ENCODE measurements around the gene HMX1. TPM values are rescaled to one million over a fixed set of nuclear protein-coding genes. Genes with fewer than 3 reads are reported as not detected.

HMX1 gene
- total RNA-seq, 1 donor from 2014 or later, result 1.1 TPM

DNA sequence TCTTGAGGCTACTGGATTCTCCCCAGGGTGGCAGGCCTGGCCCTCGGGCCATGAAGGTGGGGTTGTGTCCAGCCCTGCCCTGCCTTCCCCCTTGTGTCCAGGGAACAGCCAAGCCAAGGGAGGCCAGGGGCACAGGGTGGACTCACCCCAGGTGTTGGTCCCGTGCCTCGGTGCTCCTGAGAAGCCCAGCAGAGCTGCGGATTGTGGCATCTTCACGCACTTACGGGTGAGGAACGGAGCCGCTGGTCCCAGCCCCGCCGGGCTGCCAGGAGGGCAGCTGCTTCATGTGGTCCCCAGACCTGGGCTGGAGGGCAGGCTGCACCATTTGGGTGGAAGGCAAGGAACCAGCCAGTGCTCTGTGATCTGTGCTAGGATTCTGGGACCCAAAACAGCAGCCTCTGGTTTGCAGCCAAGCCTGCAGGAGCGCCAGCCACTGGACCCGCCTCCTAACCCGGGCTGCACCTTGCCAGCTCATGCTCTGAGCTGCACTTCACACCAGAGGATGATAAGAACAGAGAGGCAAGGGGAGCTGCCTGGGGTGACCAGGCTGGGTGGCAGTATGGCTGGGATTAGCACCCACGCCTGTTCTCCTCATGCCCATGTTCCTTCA, 36.1 kb upstream of the HMX1 start:
- no peak for DNase-seq (ENCODE audit: low read depth, low spot score)
- H3K27me3 Mint-ChIP-seq (ENCODE audit: low read depth), result peaks cover 64% of the 10 kb centered on the region
- no peaks in the 10 kb centered on the region for H3K36me3 Mint-ChIP-seq (ENCODE audit: low read depth)

DNA sequence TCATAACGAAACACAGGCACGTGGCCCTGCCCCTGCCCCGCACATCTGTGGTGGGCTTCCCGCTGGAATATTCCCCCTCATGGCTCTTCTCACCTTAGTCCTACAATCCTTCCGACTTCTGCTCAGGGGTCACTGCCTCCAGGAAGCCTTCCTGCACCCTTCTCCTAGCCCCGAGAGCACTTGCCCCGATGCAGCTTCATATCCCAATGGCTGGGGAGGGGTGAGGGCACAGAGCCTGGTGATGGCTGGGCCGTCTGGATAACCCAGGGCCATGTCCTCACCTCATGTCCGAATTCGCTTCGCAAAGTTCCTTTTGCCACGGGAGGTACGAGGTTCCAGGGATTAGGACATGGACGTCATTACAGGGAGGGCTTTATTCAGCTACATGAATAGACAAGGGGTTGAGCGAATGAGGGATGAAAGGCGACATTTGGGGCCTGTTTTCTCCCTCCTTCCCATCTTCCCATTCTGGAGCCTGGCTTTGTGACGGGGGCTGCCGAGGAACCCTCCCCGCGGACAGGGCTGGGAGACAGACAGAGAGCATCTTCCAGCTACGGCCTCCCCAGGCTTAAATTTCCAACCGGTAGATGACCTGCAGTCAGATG, 35.5 kb upstream of the HMX1 start:
- TF ChIP-seq, protein P1, sequence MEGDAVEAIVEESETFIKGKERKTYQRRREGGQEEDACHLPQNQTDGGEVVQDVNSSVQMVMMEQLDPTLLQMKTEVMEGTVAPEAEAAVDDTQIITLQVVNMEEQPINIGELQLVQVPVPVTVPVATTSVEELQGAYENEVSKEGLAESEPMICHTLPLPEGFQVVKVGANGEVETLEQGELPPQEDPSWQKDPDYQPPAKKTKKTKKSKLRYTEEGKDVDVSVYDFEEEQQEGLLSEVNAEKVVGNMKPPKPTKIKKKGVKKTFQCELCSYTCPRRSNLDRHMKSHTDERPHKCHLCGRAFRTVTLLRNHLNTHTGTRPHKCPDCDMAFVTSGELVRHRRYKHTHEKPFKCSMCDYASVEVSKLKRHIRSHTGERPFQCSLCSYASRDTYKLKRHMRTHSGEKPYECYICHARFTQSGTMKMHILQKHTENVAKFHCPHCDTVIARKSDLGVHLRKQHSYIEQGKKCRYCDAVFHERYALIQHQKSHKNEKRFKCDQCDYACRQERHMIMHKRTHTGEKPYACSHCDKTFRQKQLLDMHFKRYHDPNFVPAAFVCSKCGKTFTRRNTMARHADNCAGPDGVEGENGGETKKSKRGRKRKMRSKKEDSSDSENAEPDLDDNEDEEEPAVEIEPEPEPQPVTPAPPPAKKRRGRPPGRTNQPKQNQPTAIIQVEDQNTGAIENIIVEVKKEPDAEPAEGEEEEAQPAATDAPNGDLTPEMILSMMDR (conservative IDR thresholded peaks at IDR 0.05), result no peak
- Mint-ChIP-seq H3K9me3 (no peaks in the 10 kb centered on the region), H3K27me3 (ENCODE audit: low read depth) (peaks cover 62% of the 10 kb centered on the region), H3K36me3 (ENCODE audit: low read depth) (no peaks in the 10 kb centered on the region), H3K27ac (ENCODE audit: unreplicated experiment) (no peak overlapping the region), H3K4me3 (no peak overlapping the region), H3K4me1 (no peaks in the 10 kb centered on the region)
- no peak for DNase-seq (ENCODE audit: low read depth, low spot score)

More for the DNA sequence above, 36.1 kb upstream of the HMX1 start:
- no peak overlapping the region for H3K4me3 Mint-ChIP-seq
- TF ChIP-seq, protein P1 (conservative IDR thresholded peaks at IDR 0.05), result no peak
- no peak overlapping the region for H3K27ac Mint-ChIP-seq (ENCODE audit: unreplicated experiment)
- H3K4me1 Mint-ChIP-seq, result no peaks in the 10 kb centered on the region
- no peaks in the 10 kb centered on the region for H3K9me3 Mint-ChIP-seq

DNA sequence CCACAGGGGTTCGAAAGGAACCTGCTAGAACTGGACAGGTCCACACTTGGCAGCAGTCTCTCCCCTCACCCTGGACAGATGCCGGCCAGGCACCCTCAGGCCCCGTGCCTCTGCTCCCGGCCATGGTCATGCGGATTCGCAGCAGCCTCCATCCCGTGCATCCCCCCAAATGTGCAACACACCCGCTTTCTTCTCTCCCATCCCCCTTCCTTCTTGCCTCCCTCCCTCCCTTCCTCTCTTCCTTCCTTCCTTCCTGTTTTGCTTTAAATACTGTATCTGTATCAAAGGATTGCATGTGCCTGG, 35.0 kb upstream of the HMX1 start:
- TF ChIP-seq, protein P1 (conservative IDR thresholded peaks at IDR 0.05), result no peak
- no peak for DNase-seq (ENCODE audit: low read depth, low spot score)
- no peaks in the 10 kb centered on the region for H3K36me3 Mint-ChIP-seq (ENCODE audit: low read depth)
- no peak overlapping the region for H3K4me3 Mint-ChIP-seq
- no peaks in the 10 kb centered on the region for H3K9me3 Mint-ChIP-seq
- H3K4me1 Mint-ChIP-seq, result no peaks in the 10 kb centered on the region
- no peak overlapping the region for H3K27ac Mint-ChIP-seq (ENCODE audit: unreplicated experiment)
- H3K27me3 Mint-ChIP-seq (ENCODE audit: low read depth), result peaks cover 57% of the 10 kb centered on the region

DNA sequence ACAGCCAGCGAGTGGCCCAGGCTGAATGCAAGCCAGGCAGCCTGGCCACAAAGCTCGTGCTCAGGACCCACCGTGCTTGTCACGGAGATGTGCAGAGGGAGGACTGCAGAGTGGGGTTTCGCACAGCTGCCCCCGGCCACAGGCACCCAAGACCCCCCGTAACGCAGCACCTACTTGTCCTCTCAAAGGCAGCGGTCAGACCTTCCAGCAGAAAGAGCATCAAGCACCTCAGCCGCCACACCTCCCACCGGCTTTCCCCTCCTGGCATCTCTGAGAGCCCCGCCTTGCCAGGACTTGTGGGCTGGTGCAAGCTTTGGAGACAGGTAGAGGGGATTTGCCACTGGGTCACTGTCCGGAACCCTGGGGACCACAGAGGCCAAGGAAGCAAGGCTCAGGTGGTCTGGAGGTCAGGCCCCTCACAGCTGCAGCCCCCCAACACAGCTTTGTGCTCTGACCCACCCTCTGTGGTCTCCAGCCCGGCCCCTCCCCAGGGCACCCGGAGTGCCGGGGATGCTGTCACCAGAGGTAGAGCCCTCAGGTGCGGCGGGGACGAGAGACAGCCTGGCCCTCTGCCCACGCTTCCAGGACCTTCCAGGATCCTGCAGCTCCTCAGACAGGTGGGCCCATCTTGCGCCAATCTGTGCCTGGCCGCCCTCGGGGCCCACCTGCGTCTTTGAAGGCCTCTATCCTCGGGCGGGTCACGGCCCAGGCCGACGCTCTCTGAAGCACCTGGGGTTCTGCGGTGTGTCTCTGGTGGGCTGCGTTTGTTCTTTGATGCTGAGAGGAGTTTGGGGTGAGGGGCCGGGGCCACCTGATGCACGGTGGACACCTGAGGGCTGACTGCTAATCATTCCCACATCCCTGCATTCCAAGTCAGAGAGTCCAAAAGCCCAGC, 34.4 kb upstream of the HMX1 start:
- TF ChIP-seq, protein P1 (conservative IDR thresholded peaks at IDR 0.05), result no peak
- Mint-ChIP-seq H3K27ac (ENCODE audit: unreplicated experiment) (no peak overlapping the region), H3K4me3 (no peak overlapping the region), H3K9me3 (peaks cover 2% of the 10 kb centered on the region), H3K36me3 (ENCODE audit: low read depth) (peaks cover 5% of the 10 kb centered on the region), H3K27me3 (ENCODE audit: low read depth) (peaks cover 56% of the 10 kb centered on the region), H3K4me1 (no peaks in the 10 kb centered on the region)
- no peak for DNase-seq (ENCODE audit: low read depth, low spot score)

DNA sequence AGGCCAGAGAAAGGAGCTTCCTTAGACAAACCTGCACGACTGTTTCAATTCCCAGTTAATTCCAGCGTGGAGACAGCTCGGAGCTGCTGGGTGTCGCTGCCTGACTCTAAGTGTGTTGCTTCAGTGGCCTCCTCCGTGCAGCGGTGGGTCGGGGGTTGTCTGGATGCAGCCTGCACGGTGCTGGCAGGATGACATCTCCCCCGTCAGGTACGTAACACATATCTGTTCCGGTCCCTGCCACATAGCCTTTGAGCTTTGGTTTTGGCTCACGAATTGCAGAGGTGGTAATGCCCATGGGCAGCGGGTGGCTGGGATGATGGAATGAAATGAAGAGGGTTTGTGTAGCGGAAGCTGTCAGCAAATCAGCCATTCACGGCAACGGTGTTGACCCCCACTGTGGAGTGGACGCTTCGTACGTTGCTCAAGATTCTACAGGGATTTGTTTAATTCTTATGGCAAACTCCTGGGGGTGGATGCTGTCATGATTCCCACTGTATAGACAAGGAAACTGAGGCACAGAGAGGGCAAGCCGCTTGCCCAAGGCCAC, 33.7 kb upstream of the HMX1 start:
- H3K36me3 Mint-ChIP-seq (ENCODE audit: low read depth), result peaks cover 5% of the 10 kb centered on the region
- H3K27me3 Mint-ChIP-seq (ENCODE audit: low read depth), result peaks cover 52% of the 10 kb centered on the region
- TF ChIP-seq, protein P1 (conservative IDR thresholded peaks at IDR 0.05), result no peak
- H3K9me3 Mint-ChIP-seq, result peaks cover 2% of the 10 kb centered on the region
- DNase-seq (ENCODE audit: low read depth, low spot score), result no peak
- H3K4me3 Mint-ChIP-seq, result no peak overlapping the region
- no peak overlapping the region for H3K27ac Mint-ChIP-seq (ENCODE audit: unreplicated experiment)
- no peaks in the 10 kb centered on the region for H3K4me1 Mint-ChIP-seq
